KBM-7 (cell line): ENCODE results near the gene SDHA.
"Not testable (repeated sequence)": the region's sequence is repeated elsewhere in the genome, so short reads cannot be mapped to it uniquely, and the experiment has no call there.

Source experiments
- DNase-seq: peaks from one replicate; pipeline ENCODE4 v3.0.0-alpha.2; 2015
- in situ Hi-C: fragments of 300-500 bp; cut with MboI; formaldehyde crosslinking; loops from 2 replicates; pipeline ENCODE4 v1.14.3; 2020; ENCODE audit warnings: low sequenced_read_pairs, low pct_unique_long_range_greater_than_20kb, mixed read lengths

The SDHA gene

DNA sequence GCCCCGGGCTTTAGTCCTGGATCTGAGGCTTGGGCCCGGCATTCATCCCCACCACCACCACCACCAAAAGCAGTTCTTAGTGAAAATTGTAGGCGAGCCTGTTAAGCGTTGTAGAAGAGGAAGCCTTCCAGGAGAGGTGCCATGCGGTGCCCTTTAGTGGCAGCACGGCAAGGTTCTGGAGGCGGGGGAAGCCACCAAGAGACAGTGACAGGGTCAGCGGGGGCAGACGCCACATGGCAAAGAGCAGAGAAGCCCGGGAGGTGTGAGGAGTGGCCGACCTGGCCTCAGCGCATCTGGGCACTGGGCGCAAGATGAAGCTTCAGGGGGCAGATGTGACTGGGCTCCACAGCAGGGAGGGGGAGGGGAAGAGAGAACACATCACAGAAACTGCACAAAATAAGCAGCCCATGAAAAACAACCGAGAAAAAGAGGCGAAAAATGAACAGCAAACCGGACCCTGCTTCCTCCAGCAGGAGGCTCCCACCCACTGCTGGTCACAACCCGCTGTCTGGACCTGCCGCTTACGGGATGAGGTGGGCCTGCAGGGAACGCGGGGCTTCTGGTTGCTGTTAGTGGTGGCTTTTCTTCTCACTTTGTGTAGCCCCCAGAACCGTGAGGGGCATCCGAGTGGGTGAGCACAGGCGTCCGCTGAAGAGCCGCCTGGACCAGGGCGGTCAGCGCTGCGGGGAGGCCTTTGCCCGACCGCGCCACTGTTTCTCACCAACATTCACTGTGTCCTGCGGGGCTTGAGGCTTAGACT lies 22.5 kb upstream of the SDHA start:
- in situ Hi-C loops: no loop called here
- no peak for DNase-seq

- no peak for DNase-seq
- in situ Hi-C loops: no loop called here
Measured at GRCh38 chr5:196350-196749, 21.8 kb upstream of the SDHA start.

DNA sequence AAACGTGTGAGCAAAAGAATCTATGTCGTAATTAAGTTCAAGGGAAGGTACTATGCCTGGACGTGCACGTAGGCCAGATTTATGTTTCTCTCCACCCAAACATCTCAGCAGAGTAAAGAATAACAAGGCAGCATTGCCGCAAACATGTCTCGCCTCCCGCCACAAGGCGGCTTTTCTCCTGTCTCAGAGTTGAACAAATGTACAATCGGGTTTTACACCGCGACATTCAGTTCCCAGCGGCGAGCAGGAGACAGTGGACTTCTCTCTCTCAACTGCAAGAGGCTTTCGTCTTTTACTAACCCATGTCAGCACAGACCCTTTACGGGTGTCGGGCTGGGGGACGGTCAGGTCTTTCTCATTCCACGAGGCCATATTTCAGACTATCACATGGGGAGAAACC lies 21.1 kb upstream of the SDHA start:
- in situ Hi-C loops, DNase-seq: not testable (repeated sequence)

DNA sequence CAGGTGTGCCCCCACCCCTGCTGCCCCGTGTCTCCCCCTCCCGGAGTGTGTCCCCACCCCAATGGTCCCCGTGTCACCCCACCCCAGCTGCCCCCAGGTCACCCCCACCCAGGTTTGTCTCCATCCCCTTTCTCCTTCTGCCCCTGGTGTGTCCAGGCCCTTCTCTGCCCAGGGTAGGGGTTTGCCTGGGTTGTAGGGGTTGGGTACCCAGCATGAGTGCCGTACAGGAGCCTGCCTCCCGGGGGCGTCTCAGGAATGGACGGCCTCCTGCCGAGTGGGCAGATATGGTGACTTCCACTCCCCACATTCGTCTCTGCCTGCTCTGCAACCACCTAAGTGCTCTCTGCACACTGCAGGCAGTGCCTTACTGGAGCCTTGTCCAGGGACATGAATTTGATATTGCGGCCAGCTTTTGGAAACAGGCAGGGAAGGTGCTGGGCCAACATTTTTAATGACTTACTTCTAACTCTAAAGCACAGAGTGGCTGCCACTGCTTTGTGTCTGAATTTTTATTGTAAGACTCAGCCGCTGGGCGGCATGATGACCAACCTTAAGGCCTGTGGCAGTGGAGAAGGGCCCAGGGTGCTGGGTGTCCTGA lies 20.1 kb upstream of the SDHA start:
- in situ Hi-C loops: no loop called here
- no peak for DNase-seq

DNA sequence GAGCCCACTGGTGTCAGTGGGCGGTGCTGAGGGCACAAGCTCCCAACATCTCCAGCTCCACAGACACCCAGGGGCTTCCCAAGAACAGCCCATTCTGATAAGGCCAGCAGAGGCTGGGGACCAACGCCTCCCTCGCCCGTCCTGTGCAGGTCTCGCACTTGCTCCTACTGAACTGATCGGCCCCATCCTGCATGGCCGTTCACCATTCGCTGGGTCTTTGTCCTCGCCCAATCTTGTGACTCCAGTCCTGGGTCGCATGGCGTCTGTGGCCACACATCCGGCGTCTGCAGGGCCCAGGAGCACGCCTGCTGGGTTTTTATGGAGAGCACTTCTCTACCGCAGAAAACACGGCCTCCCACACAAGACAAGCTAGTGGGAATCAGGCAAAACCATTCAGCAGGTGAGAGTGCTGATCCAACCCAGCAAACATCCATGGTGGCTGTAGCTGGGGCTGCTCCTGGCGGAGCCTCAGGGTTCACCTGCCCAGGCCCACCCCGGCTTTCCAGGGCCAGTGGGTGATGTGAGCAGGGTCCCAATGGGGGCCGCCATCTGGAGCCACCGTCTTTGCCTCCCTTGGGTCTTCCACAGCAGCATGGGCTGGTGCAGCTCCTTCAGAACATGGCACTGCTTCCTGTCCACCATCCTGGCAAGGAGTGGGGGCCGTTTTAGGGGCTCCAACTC lies 19.5 kb upstream of the SDHA start:
- DNase-seq: no peak

DNA sequence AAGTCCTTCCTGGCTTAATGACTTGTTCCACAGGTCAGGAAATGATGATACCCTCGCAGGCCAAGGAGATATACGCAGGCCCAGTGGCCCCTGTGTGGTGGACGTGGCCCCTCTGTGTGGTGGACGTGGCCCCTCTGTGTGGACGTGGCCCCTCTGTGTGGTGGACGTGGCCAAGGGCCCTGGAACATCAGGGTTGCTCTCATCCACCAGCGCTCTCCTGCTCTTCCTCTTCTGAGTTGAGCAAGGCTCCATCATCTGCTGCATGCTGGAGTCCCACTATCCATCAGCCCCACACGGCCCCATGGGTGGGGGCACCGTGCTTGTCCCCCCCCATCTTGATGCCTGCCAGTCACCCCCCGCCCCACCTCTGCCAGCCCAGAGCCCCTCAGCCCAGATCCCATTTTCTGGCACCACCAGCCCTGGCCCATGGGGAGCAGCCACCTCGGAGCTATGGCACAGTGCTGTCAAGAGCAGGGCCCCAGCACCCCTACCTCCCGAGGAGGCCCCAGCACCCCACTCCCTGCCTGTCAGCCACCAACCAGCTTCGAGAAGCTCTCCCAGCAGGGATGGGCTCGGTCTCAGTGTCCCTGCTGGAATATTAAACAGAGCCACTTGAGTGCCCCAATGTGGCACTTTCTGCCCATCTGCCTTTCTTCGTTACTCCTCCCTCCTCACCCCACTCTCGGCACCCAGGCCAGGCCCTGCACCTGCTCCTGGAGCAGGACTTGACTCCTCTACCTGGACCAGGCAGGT lies 18.7 kb upstream of the SDHA start:
- in situ Hi-C loops: no loop called here
- no peak for DNase-seq

More for the DNA sequence above, 19.5 kb upstream of the SDHA start:
- in situ Hi-C loops: no loop called here

DNA sequence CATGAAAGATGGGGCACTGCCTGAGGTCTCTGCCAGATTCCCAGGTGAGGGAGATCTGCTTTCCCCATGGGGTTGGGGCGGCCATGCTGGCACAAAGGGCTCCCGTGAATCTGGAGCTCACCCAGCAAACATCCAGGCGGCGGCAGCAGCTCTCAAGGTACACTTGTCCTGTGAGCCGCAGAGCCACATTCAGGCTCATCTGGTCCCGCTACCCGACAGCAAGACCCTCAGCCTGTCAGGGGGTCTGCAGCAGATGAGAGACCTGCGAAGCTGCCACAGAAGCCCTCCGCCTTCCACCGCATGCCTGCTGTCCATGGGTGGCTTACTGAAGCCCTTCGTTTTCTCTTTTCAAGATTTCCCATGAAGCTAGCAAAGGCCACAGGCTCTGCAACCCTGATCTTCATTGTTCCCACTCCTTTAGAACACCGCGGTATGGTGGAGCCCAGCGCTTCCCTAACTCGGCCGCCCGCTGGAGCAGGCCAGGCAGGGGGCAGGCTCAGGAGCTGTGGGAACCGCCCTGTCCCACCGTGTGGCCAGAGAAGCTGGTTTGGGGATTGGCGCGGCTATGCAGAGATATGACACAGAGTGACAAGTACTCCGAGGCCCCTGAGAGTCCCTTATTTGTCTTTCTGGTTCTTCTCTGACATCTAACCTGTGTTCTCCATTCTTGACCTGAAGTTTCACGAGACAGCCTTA lies 18.0 kb upstream of the SDHA start:
- in situ Hi-C loops: no loop called here
- DNase-seq: no peak

DNA sequence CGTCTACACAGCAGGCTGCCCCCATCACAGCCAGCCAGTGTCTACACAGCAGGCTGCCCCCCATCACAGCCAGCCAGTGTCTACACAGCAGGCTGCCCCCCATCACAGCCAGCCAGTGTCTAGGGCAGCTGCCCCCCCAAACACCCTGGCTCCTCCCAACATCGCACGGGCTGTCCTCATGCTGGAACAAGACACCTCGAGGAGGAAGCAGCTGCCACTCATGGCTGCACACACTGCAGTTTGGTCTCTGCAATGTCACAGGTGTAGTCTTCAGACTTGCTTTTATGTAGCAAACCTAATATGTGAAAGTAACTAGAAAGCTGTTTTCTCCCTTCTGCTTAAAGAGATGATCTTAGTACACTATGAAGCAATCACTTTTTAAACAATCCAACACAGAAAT lies 17.1 kb upstream of the SDHA start:
- in situ Hi-C loops: no loop called here
- no peak for DNase-seq

- in situ Hi-C loops: no loop called here
- DNase-seq: no peak
Measured at GRCh38 chr5:201672-202071, 16.4 kb upstream of the SDHA start.

- in situ Hi-C loops: no loop called here
- no peak for DNase-seq
Measured at GRCh38 chr5:203246-203930, 14.7 kb upstream of the SDHA start.

- in situ Hi-C loops: no loop called here
- DNase-seq: no peak
Measured at GRCh38 chr5:204001-204400, 14.1 kb upstream of the SDHA start.

- in situ Hi-C loops: no loop called here
- DNase-seq: no peak
Measured at GRCh38 chr5:204462-204861, 13.7 kb upstream of the SDHA start.

- no peak for DNase-seq
- in situ Hi-C loops: no loop called here
Measured at GRCh38 chr5:204966-205670, 13.0 kb upstream of the SDHA start.

- DNase-seq: no peak
- in situ Hi-C loops: no loop called here
Measured at GRCh38 chr5:206406-206805, 11.7 kb upstream of the SDHA start.

- in situ Hi-C loops: no loop called here
- no peak for DNase-seq
Measured at GRCh38 chr5:206927-207536, 11.1 kb upstream of the SDHA start.

GRCh38 chr5:207599-207998 lies 10.5 kb upstream of the SDHA start:
- in situ Hi-C loops: no loop called here
- no peak for DNase-seq

DNA sequence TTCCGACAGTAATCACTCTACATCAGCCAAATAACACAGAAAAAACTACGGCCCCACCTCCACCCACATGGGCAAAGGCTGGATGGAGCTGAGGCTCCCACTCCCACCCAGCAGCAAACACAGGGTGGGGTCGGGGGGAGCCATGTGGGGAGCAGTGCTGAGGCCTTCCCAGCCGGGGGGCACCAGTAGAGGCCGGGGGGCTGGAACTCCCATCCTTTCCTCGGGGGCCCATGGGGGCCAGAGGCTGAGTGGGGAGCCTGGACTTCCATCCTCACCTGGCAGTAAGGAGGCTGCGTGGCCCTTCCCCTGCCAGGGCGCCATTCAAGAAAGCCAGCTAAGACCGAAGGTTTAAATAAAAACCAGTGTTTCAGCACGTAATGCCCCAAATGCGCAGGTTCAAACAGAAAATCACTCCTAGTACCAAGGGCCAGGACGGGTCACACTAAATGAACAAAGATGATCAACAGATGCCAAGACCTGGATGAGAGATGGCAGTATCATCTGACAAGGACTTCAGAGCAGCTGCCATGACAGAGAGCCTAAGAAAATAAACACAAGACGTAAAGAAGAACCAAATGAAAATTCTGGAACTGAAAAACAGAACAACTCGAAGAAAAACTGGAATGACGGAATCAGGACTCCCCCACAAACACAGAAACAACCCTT lies 9.5 kb upstream of the SDHA start:
- in situ Hi-C loops: no loop called here
- no peak for DNase-seq
